Measurements from ENCODE around the gene SPPL2C.
A peak's percentile ranks its signal among the peaks of the same experiment; 100 is the strongest.

The SPPL2C gene

DNA sequence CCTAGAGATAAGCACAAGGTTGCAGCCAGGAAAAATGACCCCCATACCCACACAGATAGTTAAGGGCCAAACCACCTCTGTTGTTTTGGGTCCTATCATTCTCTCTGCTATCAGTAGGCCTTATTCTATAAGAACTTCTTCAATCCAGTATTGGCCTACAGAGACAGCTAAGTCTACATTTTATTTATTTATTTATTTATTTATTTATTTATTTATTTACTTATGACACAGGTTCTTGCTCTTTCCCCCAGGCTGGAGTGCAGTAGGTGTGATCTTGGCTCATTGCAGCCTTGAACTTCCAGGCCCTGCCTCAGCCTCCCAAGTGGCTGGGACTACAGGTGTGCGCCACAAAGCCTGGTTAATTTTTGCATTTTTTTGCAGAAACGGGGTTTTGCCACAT is 42.2 kb downstream of the SPPL2C start:
- DNase-seq = no peak

GRCh38 chr17:45888392-45888791 is 43.7 kb downstream of the SPPL2C start:
- DNase-seq = no peak

DNA sequence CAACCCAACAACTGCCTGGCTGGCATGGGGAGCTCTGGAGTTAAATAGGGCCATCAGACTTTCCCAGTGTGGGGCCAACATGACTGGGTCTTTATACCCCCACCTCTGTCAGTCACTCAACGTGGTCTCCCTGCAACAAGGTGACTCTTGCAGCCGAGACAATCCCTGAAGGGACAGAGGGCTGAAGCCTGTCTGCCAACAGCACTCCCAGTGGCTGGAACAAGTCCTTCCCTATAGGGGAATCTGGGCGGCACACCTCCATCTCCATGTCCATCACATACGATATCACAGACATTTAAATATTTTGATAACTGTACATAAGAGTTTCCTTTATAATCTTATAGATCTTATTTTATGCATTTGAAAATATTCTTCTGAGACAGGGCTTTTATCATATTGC is 44.9 kb downstream of the SPPL2C start:
- DNase-seq = no peak

DNA sequence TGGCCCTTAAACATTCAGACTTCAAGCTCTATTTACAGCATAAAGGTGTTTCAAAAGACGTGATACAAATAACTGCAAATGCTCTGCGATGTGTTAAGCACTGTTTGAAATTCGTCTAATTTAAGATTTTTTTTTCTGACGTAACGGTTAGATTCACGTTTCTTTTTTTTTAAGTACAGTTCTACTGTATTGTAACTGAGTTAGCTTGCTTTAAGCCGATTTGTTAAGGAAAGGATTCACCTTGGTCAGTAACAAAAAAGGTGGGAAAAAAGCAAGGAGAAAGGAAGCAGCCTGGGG is 49.0 kb downstream of the SPPL2C start:
- DNase-seq = no peak

DNA sequence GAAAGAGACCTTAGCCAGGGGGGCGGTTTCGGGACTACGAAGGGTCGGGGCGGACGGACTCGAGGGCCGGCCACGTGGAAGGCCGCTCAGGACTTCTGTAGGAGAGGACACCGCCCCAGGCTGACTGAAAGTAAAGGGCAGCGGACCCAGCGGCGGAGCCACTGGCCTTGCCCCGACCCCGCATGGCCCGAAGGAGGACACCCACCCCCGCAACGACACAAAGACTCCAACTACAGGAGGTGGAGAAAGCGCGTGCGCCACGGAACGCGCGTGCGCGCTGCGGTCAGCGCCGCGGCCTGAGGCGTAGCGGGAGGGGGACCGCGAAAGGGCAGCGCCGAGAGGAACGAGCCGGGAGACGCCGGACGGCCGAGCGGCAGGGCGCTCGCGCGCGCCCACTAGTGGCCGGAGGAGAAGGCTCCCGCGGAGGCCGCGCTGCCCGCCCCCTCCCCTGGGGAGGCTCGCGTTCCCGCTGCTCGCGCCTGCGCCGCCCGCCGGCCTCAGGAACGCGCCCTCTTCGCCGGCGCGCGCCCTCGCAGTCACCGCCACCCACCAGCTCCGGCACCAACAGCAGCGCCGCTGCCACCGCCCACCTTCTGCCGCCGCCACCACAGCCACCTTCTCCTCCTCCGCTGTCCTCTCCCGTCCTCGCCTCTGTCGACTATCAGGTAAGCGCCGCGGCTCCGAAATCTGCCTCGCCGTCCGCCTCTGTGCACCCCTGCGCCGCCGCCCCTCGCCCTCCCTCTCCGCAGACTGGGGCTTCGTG is 49.5 kb downstream of the SPPL2C start, which contains the start of gene MAPT:
Gene MAPT (plus strand): TSS at position 533 of the 763 bp plus-strand sequence. CDS start 67,784 bp downstream, outside the sequence.
- DNase-seq = peak; percentile 75

DNA sequence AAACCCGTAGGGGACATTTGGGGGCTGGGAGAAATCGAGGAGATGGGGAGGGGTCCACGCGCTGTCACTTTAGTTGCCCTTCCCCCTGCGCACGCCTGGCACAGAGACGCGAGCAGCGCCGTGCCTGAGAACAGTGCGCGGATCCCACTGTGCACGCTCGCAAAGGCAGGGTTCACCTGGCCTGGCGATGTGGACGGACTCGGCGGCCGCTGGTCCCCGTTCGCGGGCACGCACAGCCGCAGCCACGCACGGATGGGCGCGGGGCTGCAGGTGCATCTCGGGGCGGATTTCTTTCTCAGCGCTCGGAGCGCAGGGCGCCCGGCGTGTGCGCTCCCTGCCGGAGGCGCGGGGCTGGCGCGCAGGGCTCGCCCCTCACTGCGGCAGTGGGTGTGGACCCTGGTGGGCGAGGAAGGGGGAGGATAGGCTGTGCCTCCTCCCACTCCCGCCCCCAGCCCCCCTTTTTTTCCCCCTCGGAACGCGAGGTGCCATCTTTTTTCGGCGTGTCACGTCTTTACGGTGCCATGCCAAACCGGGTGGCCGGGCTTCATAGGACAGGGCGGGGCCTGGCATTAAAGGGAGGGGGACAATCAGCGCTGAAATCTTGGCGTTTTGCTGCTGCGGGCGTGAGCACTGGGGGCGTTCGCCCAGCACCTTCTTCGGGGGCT is 50.8 kb downstream of the SPPL2C start:
- DNase-seq = no peak

- DNase-seq = no peak
Observed at GRCh38 chr17:45895969-45896785, 51.5 kb downstream of the SPPL2C start.
